WTC11 (cell line): ENCODE results near the gene EML4.

Experiments
- CTCF ChIP-seq: fragments of 200-600 bp; IDR thresholded peaks from 2 replicates; pipeline ENCODE4 v1.8.0; 2022; ENCODE audit warnings: antibody characterized with exemption
- ESRRA ChIP-seq: sonication (generic); formaldehyde crosslinking; IDR thresholded peaks from 2 replicates; pipeline ENCODE4 v1.8.1; 2022; ENCODE audit warnings: mild to moderate bottlenecking, missing genetic modification reagents, borderline replicate concordance
- TEAD4 ChIP-seq: sonication (generic); formaldehyde crosslinking; IDR thresholded peaks from 2 replicates; pipeline ENCODE4 v1.8.0; 2022; ENCODE audit warnings: mild to moderate bottlenecking, missing genetic modification reagents
- USF2 ChIP-seq: sonication (generic); formaldehyde crosslinking; IDR thresholded peaks from 2 replicates; pipeline ENCODE4 v1.8.1; 2023; ENCODE audit warnings: mild to moderate bottlenecking, missing genetic modification reagents, moderate library complexity
- ZBTB43 ChIP-seq: sonication (generic); formaldehyde crosslinking; IDR thresholded peaks from 2 replicates; pipeline ENCODE4 v1.8.1; 2023; ENCODE audit warnings: mild to moderate bottlenecking, missing genetic modification reagents
- ZNF263 ChIP-seq: sonication (generic); formaldehyde crosslinking; IDR thresholded peaks from 2 replicates; pipeline ENCODE4 v1.8.1; 2022; ENCODE audit warnings: low read depth, mild to moderate bottlenecking, moderate library complexity, missing genetic modification reagents
- ZNF671 ChIP-seq: fragments of 250-450 bp; sonication (Bioruptor Pico); IDR thresholded peaks from 2 replicates; pipeline ENCODE4 v1.8.0; 2021; ENCODE audit warnings: mild to moderate bottlenecking

GRCh38 chr2:42133771-42134195 lies 35.4 kb upstream of the EML4 start:
- TF ChIP-seq CTCF = no peak
- no peak for TF ChIP-seq ZNF671
- no peak for TF ChIP-seq ZBTB43 (CRISPR knock-in tag)
- TF ChIP-seq TEAD4 (CRISPR knock-in tag) = no peak
- no peak for TF ChIP-seq ESRRA (CRISPR knock-in tag)
- no peak for TF ChIP-seq USF2 (CRISPR knock-in tag)
- no peak for TF ChIP-seq ZNF263
